HepG2 (cell line): ENCODE results near the gene FBXO41. TPM values are rescaled to one million over a fixed set of nuclear protein-coding genes. Genes with fewer than 3 reads are reported as not detected.

Source experiments
- BRD4 ChIP-seq: sonication (generic); formaldehyde crosslinking; IDR thresholded peaks from 2 replicates; pipeline ENCODE4 v1.4.0; 2020; ENCODE audit warnings: missing genetic modification reagents
- CREB3 ChIP-seq: sonication (generic); formaldehyde crosslinking; IDR thresholded peaks from 2 replicates; pipeline ENCODE4 v1.5.0; 2020; ENCODE audit warnings: missing genetic modification reagents
- GATA4 ChIP-seq: sonication (generic); IDR thresholded peaks from 2 replicates; pipeline ENCODE4 v1.6.1; 2016; ENCODE audit warnings: antibody characterized with exemption, low read depth, borderline replicate concordance
- HIC2 ChIP-seq: sonication (generic); formaldehyde crosslinking; IDR thresholded peaks from 2 replicates; pipeline ENCODE4 v1.9.0; 2022; ENCODE audit warnings: low read depth, missing genetic modification reagents
- KMT2B ChIP-seq: IDR thresholded peaks from 2 replicates; pipeline ENCODE4 v1.6.1; 2016; ENCODE audit warnings: missing genetic modification reagents, missing compliant biosample characterization
- MAF1 ChIP-seq: sonication (generic); formaldehyde crosslinking; IDR thresholded peaks from 2 replicates; pipeline ENCODE4 v1.5.0; 2020; ENCODE audit warnings: missing genetic modification reagents, borderline replicate concordance
- MED1 ChIP-seq: sonication (generic); formaldehyde crosslinking; IDR thresholded peaks from 2 replicates; pipeline ENCODE4 v1.4.0; 2020; ENCODE audit warnings: missing genetic modification reagents
- RARA ChIP-seq: IDR thresholded peaks from 2 replicates; pipeline ENCODE4 v1.6.1; 2016; ENCODE audit warnings: missing genetic modification reagents, missing compliant biosample characterization
- RELA ChIP-seq: sonication (generic); formaldehyde crosslinking; IDR thresholded peaks from 2 replicates; pipeline ENCODE4 v1.4.0; 2020; ENCODE audit warnings: missing genetic modification reagents
- RFX1 ChIP-seq: fragments of 450-650 bp; IDR thresholded peaks from 2 replicates; pipeline ENCODE4 v1.6.1; 2017
- SOX6 ChIP-seq, 2 experiments: fragments of 450-650 bp in 1 of 2; sonication (generic) in 1 of 2; formaldehyde crosslinking in 1 of 2; IDR thresholded peaks; 2 replicates each; pipeline versions ENCODE4 v1.4.0 to v1.6.1; 2017 to 2020; ENCODE audit warnings: antibody characterized with exemption in 1 of 2, mild to moderate bottlenecking in 1 of 2, missing genetic modification reagents in 1 of 2
- STAG1 ChIP-seq: sonication (generic); formaldehyde crosslinking; IDR thresholded peaks from 2 replicates; pipeline ENCODE4 v1.4.0; 2020; ENCODE audit warnings: missing genetic modification reagents
- YY1 ChIP-seq: IDR thresholded peaks from 2 replicates; pipeline ENCODE4 v1.6.1; 2011; ENCODE audit warnings: low read length, low read depth, moderate library complexity, mild to moderate bottlenecking; ENCODE audit not compliant: insufficient read depth, insufficient replicate concordance
- ZBTB21 ChIP-seq: sonication (generic); formaldehyde crosslinking; IDR thresholded peaks from 2 replicates; pipeline ENCODE4 v1.4.0; 2020; ENCODE audit warnings: missing genetic modification reagents
- ZFP90 ChIP-seq: sonication (generic); formaldehyde crosslinking; IDR thresholded peaks from 2 replicates; pipeline ENCODE4 v1.8.0; 2022; ENCODE audit warnings: missing genetic modification reagents, mild to moderate bottlenecking, inconsistent platforms, borderline replicate concordance
- ZNF24 ChIP-seq: fragments of 450-650 bp; IDR thresholded peaks from 2 replicates; pipeline ENCODE4 v1.6.1; 2017; ENCODE audit warnings: antibody characterized with exemption, mild to moderate bottlenecking
- ZNF496 ChIP-seq: sonication (generic); formaldehyde crosslinking; IDR thresholded peaks from 2 replicates; pipeline ENCODE4 v1.8.1; 2023; ENCODE audit warnings: mild to moderate bottlenecking, moderate library complexity, missing genetic modification reagents; ENCODE audit not compliant: insufficient replicate concordance
- ZNF746 ChIP-seq: sonication (generic); formaldehyde crosslinking; IDR thresholded peaks from 2 replicates; pipeline ENCODE4 v1.8.0; 2022; ENCODE audit warnings: mild to moderate bottlenecking, missing genetic modification reagents
- ZNF749 ChIP-seq: sonication (generic); formaldehyde crosslinking; IDR thresholded peaks from 2 replicates; pipeline ENCODE4 v1.8.0; 2022; ENCODE audit warnings: mild to moderate bottlenecking, missing genetic modification reagents, moderate library complexity, borderline replicate concordance
- ZNF792 ChIP-seq: IDR thresholded peaks from 2 replicates; pipeline ENCODE4 v1.6.1; 2016
- ZNF816 ChIP-seq: sonication (generic); formaldehyde crosslinking; IDR thresholded peaks from 2 replicates; pipeline ENCODE4 v1.8.0; 2022; ENCODE audit warnings: missing genetic modification reagents, mild to moderate bottlenecking, borderline replicate concordance
- polyA plus RNA-seq, 8 experiments: library from polyadenylated mRNA; depleted of rRNA in 3 of 8; stranded (reverse) in 7 of 8; unstranded in 1 of 8; fragments of >200 nt; fragmentation: Illumina TruSeq in 4 of 8; extraction: Trizol in 4 of 8; gene quantifications; 2 replicates each; pipeline versions ENCODE4 v1.2.1 to v1.2.3, GENCODE V29; 2011 to 2016; ENCODE audit warnings: low read depth in 4 of 8, missing spikeins in 1 of 8, mixed read lengths in 1 of 8; ENCODE audit not compliant: insufficient read depth in 1 of 8
- total RNA-seq, 5 experiments: library from RNA; depleted of rRNA; stranded (reverse); fragments of >200 nt; fragmentation: Illumina TruSeq; extraction: Trizol; gene quantifications; 2 replicates each; pipeline ENCODE4 v1.2.3, GENCODE V29; 2016; ENCODE audit warnings: low read depth in 1 of 5
- TF ChIP-seq, protein P1 (sequence below): IDR thresholded peaks from 2 replicates; pipeline ENCODE4 v1.6.1; 2016; ENCODE audit warnings: low read depth, borderline replicate concordance
- TF ChIP-seq, protein P2 (sequence below): sonication (generic); formaldehyde crosslinking; IDR thresholded peaks from 2 replicates; pipeline ENCODE4 v1.4.0; 2020; ENCODE audit warnings: mild to moderate bottlenecking, missing genetic modification reagents
- TF ChIP-seq, protein P3 (sequence below): IDR thresholded peaks from 2 replicates; pipeline ENCODE4 v1.6.1; 2016; ENCODE audit warnings: missing compliant biosample characterization, missing genetic modification reagents, borderline replicate concordance

The FBXO41 gene
- total and polyA plus RNA-seq, 2 of the 13 experiments (the other 11 are each of a cell fraction or from before 2014, with no cell fraction given), result 4.2 to 10.3 TPM

DNA sequence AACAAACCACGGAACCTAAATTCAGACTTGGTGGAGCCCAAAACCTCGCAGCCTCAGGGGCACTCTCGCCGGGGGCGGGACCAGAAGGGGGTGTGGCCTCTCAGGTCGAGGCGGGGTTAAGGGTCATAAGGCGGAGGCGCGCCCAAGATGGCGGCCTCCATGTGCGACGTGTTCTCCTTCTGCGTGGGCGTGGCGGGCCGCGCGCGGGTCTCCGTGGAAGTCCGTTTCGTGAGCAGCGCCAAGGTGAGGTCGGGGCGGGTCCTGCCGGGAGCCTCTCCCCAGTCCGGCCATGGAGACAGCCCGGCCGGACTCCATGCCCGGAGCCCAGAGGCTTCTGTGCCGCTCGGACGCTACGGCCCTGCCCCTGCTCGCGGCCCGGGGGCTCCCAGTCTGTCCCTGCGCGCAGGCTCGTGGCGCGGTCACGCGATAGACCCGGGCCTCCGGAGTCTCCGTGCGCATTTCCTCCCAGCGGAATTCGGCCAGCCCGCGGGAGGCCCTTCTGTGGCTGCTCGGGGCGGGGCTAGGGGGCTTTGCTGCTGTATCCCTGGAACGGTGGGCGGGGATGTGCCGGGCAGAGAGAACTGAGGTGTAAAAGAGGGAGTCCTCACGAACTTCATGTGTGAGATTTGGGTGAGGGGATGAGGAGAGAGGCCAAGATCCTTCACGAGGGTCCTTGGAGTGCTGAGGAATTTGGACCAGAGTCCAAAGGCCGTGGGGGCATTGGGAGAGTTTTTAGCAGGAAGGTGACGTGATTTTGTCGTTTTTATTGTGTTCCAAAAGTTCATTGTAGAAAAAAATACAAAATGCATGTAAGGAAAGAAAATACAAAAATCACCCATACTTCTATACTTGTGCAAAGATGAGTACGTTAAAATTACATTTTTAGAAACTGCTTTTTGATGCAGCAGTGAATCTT lies 69.9 kb downstream of the FBXO41 start, which contains the start of gene SMYD5 (continued):
- peak; percentile 76; the same call in 1 of the 2 replicates for TF ChIP-seq ZFP90 (CRISPR knock-in tag)
- no peak for TF ChIP-seq ZBTB21
- TF ChIP-seq ZNF816, result peak; percentile 66; the same call in 1 of the 2 replicates
- TF ChIP-seq KMT2B (CRISPR knock-in tag), result peak; percentile 90
- TF ChIP-seq RARA (CRISPR knock-in tag), result peak; percentile 63; the same call in 1 of the 2 replicates
- TF ChIP-seq, protein P1, sequence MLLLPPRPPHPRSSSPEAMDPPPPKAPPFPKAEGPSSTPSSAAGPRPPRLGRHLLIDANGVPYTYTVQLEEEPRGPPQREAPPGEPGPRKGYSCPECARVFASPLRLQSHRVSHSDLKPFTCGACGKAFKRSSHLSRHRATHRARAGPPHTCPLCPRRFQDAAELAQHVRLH (CRISPR knock-in tag), result peak; percentile 83; the same call in 1 of the 2 replicates
- TF ChIP-seq, protein P2, sequence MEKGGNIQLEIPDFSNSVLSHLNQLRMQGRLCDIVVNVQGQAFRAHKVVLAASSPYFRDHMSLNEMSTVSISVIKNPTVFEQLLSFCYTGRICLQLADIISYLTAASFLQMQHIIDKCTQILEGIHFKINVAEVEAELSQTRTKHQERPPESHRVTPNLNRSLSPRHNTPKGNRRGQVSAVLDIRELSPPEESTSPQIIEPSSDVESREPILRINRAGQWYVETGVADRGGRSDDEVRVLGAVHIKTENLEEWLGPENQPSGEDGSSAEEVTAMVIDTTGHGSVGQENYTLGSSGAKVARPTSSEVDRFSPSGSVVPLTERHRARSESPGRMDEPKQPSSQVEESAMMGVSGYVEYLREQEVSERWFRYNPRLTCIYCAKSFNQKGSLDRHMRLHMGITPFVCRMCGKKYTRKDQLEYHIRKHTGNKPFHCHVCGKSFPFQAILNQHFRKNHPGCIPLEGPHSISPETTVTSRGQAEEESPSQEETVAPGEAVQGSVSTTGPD, result 0 out of 2 replicates have a peak, but pooled peaks have one; percentile 6
- 0 out of 2 replicates have a peak, but pooled peaks have one; percentile 36 for TF ChIP-seq ZNF746 (CRISPR knock-in tag)
- TF ChIP-seq MED1, result no peak; the same call in 1 of the 2 replicates
- peak; percentile 92 for TF ChIP-seq BRD4 (CRISPR knock-in tag)
- TF ChIP-seq CREB3, result 0 out of 2 replicates have a peak, but pooled peaks have one; percentile 25
- TF ChIP-seq, protein P3, sequence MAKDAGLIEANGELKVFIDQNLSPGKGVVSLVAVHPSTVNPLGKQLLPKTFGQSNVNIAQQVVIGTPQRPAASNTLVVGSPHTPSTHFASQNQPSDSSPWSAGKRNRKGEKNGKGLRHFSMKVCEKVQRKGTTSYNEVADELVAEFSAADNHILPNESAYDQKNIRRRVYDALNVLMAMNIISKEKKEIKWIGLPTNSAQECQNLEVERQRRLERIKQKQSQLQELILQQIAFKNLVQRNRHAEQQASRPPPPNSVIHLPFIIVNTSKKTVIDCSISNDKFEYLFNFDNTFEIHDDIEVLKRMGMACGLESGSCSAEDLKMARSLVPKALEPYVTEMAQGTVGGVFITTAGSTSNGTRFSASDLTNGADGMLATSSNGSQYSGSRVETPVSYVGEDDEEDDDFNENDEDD (CRISPR knock-in tag), result no peak
- TF ChIP-seq YY1, result peak; percentile 99
- 0 out of 2 replicates have a peak, but pooled peaks have one; percentile 50 for TF ChIP-seq ZNF749 (CRISPR knock-in tag)
- TF ChIP-seq SOX6 (IDR thresholded peaks at IDR 0.05), result no peak
- peak; percentile 40; the same call in 1 of the 2 replicates for TF ChIP-seq SOX6 (CRISPR knock-in tag; IDR thresholded peaks at IDR 0.05)
- TF ChIP-seq ZNF24, result no peak; the same call in 1 of the 2 replicates
- TF ChIP-seq HIC2, result no peak
- no peak for TF ChIP-seq RFX1
- TF ChIP-seq STAG1 (CRISPR knock-in tag), result no peak
- TF ChIP-seq ZNF792, result no peak
- no peak for TF ChIP-seq ZNF496
- peak; percentile 75; the same call in 1 of the 2 replicates for TF ChIP-seq GATA4
- peak; percentile 33; the same call in 1 of the 2 replicates for TF ChIP-seq MAF1 (CRISPR knock-in tag)
- no peak for TF ChIP-seq RELA (CRISPR knock-in tag)
